Mesothelial cell of epicardium (in vitro differentiated cells): ENCODE measurements around the gene RNF181. TPM values are rescaled to one million over a fixed set of nuclear protein-coding genes. Genes with fewer than 3 reads are reported as not detected.
"Not testable (repeated sequence)": the region's sequence is repeated elsewhere in the genome, so short reads cannot be mapped to it uniquely, and the experiment has no call there.

Source experiments
- DNase-seq, 2 experiments: peaks; one replicate each; pipeline ENCODE4 v3.0.0; 2021; ENCODE audit warnings: low spot score in 2 of 2; ENCODE audit not compliant: unreplicated experiment in 2 of 2
- H3K27ac Mint-ChIP-seq: 2 replicates; pipeline ENCODE4 v1.8.0; 2021; ENCODE audit warnings: mixed read lengths
- H3K27me3 Mint-ChIP-seq: 2 replicates; pipeline ENCODE4 v1.8.0; 2021; ENCODE audit warnings: low read depth, mixed read lengths
- H3K36me3 Mint-ChIP-seq: 2 replicates; pipeline ENCODE4 v1.8.0; 2021; ENCODE audit warnings: mixed read lengths
- H3K4me1 Mint-ChIP-seq: 2 replicates; pipeline ENCODE4 v1.8.0; 2021; ENCODE audit warnings: mixed read lengths
- H3K4me3 Mint-ChIP-seq: 2 replicates; pipeline ENCODE4 v1.8.0; 2021; ENCODE audit warnings: mild to moderate bottlenecking, moderate library complexity, mixed read lengths
- H3K9me3 Mint-ChIP-seq: 2 replicates; pipeline ENCODE4 v1.8.0; 2021; ENCODE audit warnings: mixed read lengths
- total RNA-seq: library from RNA; stranded (reverse); gene quantifications from 3 replicates; pipeline ENCODE4 v1.2.1, GENCODE V29; 2021
- TF ChIP-seq, protein P1 (sequence below): fragments of 200-600 bp; sonication (generic); IDR thresholded peaks from one replicate; pipeline ENCODE4 v1.5.0; 2021; ENCODE audit warnings: antibody characterized with exemption; ENCODE audit not compliant: unreplicated experiment

The RNF181 gene
- total RNA-seq, 1 donor from 2014 or later, result 82.8 TPM

DNA sequence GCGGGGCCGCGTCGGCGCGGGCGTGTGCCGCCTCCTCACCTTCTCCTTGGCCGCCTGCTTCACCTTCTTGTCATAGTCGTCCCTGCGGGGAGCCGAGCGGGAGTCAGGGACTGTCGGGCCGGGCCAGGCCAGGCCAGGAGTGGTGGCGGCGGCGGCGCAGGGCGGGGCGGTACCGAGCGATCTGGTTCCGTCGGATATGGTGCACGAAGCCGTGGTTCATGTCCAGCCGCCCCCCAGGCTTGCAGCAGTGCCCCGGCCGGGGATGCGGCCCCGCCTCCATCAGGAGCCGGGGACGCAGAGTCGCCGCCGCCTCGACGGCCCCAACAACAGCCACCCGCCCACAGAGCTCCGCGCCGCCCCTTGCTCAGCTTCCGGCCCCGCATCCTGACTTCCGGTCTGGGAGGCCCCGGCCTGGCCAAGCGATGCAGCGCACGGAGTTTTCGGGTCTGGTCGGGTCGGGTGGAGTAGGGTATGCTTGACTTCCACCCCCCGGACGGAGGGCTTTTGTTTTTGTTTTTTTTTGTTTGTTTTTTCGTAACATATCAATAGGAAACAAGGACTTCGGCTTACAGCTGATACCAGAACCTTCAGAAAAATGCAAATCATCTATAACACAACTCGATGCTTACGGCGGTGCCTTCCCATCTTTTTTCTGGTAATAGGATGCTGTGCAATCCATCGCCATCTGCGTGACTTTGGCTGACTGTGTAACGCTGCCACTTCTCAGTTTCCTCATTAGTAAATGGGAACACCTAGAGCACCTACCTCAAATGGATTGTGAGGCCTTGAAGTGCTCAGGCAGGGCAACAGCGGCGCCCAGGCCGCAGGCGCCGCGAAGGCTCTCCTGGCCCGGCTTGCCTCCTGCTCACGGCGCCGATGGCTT is 16.4 kb downstream of the RNF181 start, which contains the start of gene C2orf68:
Gene C2orf68 (minus strand): TSS at position 362 of the 883 bp plus-strand sequence. CDS start 82 bp downstream, at position 280.
- H3K36me3 Mint-ChIP-seq, result peaks cover 9% of the 10 kb centered on the region
- no peaks in the 10 kb centered on the region for H3K27me3 Mint-ChIP-seq
- TF ChIP-seq, protein P1, sequence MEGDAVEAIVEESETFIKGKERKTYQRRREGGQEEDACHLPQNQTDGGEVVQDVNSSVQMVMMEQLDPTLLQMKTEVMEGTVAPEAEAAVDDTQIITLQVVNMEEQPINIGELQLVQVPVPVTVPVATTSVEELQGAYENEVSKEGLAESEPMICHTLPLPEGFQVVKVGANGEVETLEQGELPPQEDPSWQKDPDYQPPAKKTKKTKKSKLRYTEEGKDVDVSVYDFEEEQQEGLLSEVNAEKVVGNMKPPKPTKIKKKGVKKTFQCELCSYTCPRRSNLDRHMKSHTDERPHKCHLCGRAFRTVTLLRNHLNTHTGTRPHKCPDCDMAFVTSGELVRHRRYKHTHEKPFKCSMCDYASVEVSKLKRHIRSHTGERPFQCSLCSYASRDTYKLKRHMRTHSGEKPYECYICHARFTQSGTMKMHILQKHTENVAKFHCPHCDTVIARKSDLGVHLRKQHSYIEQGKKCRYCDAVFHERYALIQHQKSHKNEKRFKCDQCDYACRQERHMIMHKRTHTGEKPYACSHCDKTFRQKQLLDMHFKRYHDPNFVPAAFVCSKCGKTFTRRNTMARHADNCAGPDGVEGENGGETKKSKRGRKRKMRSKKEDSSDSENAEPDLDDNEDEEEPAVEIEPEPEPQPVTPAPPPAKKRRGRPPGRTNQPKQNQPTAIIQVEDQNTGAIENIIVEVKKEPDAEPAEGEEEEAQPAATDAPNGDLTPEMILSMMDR, result no peak
- peaks cover 25% of the 10 kb centered on the region for H3K4me1 Mint-ChIP-seq
- DNase-seq, result peak; percentile 68 to 83
- no peaks in the 10 kb centered on the region for H3K9me3 Mint-ChIP-seq
- H3K27ac Mint-ChIP-seq, result peak within 1 kb of the TSS; percentile 97
- peak within 1 kb of the TSS; percentile 97 for H3K4me3 Mint-ChIP-seq

GRCh38 chr2:85613717-85614515 is 18.4 kb downstream of the RNF181 start:
- Mint-ChIP-seq H3K4me1 (peaks cover 22% of the 10 kb centered on the region), H3K36me3 (peaks cover under 1% of the 10 kb centered on the region), H3K27me3 (no peaks in the 10 kb centered on the region), H3K27ac (peak overlapping the region; percentile 30), H3K9me3 (no peaks in the 10 kb centered on the region), H3K4me3 (no peak overlapping the region)
- no peak for DNase-seq
- TF ChIP-seq, protein P1, result no peak

- not testable (repeated sequence) for DNase-seq, H3K27ac Mint-ChIP-seq, H3K27me3 Mint-ChIP-seq, H3K4me3 Mint-ChIP-seq, H3K9me3 Mint-ChIP-seq, H3K36me3 Mint-ChIP-seq
- peaks cover 25% of the 10 kb centered on the region for H3K4me1 Mint-ChIP-seq
Observed at GRCh38 chr2:85614757-85615156, 19.2 kb downstream of the RNF181 start.

DNA sequence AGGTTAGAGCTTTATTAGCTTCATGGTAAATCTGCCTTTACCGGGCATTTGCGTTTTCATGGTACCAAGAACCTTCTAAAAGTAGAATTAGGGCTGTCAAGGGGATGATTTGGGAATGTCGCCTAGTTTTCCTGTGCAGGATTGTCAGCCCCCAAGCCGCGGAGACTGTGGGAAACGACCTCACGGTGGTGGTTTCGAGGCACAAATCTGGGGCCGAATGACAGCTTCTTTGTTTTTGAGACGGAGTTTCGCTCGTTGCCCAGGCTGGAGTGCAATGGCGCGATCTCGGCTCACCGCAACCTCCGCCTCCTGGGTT is 19.8 kb downstream of the RNF181 start:
- Mint-ChIP-seq H3K4me3 (peak overlapping the region; percentile 93), H3K9me3 (no peaks in the 10 kb centered on the region), H3K4me1 (peaks cover 21% of the 10 kb centered on the region), H3K27ac (no peak overlapping the region), H3K27me3 (no peaks in the 10 kb centered on the region), H3K36me3 (peaks cover 3% of the 10 kb centered on the region)
- DNase-seq, result no peak
- TF ChIP-seq, protein P1, result no peak

DNA sequence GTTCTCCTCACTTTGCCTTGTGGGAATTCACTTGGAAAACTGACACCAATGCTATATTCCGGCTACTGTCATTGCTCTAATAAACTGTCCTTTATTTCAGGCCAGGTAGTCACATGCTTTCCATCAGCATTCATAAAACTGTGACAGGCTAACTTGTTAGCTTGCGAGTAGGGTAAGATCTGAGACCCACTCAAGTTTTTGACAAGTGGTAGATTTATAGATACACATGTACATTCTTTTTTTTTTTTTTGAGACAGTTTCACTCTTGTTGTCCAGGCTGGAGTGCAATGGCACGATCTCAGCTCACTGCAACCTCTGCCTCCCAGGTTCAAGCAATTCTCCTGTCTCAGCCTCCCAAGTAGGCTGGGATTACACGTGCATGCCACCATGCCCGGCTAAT is 22.2 kb downstream of the RNF181 start:
- Mint-ChIP-seq H3K4me1 (peaks cover 14% of the 10 kb centered on the region), H3K27ac (peak overlapping the region; percentile 83), H3K4me3 (peak overlapping the region; percentile 93)
- not testable (repeated sequence) for DNase-seq, H3K9me3 Mint-ChIP-seq, H3K27me3 Mint-ChIP-seq, H3K36me3 Mint-ChIP-seq

GRCh38 chr2:85619617-85620016 is 24.1 kb downstream of the RNF181 start:
- Mint-ChIP-seq H3K27ac (no peak overlapping the region), H3K27me3 (no peaks in the 10 kb centered on the region), H3K4me3 (no peak overlapping the region), H3K9me3 (no peaks in the 10 kb centered on the region), H3K36me3 (peaks cover 20% of the 10 kb centered on the region), H3K4me1 (peaks cover 14% of the 10 kb centered on the region)
- no peak for DNase-seq
- TF ChIP-seq, protein P1, result no peak
